Stimulated activated CD8-positive, alpha-beta memory T cell treated with anti-CD3 and anti-CD28 coated beads, Interleukin-4, amount 100 ng/mL, for 4 hours (primary cell): ENCODE results near the gene B3GAT1.

ENCODE experiments used
- DNase-seq, 2 donors: peaks; one replicate each; pipeline ENCODE4 v3.0.0-alpha.2; 2020; ENCODE audit warnings: low read depth in 2 of 2, low spot score in 1 of 2

The B3GAT1 gene

DNA sequence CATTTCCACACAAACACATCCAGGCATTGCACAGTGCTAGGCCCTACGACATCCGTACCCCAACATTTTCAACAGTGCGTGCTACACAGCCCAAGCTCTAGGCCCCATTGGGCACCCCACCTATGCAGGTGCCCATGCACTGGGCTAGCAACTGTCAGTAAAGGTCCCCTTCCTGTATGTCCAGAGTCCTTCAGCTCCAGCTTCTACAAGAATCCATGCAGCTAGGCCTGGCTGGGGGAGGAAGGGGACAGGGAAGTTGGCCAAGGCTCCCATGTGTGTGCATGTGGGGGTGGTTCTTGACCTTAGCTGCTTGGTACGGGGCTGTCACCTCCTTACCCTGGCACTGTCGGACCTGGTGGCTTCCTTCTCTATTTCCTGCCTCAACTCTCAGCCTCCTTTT is 1.3 kb downstream of the B3GAT1 start:
- DNase-seq = no peak

DNA sequence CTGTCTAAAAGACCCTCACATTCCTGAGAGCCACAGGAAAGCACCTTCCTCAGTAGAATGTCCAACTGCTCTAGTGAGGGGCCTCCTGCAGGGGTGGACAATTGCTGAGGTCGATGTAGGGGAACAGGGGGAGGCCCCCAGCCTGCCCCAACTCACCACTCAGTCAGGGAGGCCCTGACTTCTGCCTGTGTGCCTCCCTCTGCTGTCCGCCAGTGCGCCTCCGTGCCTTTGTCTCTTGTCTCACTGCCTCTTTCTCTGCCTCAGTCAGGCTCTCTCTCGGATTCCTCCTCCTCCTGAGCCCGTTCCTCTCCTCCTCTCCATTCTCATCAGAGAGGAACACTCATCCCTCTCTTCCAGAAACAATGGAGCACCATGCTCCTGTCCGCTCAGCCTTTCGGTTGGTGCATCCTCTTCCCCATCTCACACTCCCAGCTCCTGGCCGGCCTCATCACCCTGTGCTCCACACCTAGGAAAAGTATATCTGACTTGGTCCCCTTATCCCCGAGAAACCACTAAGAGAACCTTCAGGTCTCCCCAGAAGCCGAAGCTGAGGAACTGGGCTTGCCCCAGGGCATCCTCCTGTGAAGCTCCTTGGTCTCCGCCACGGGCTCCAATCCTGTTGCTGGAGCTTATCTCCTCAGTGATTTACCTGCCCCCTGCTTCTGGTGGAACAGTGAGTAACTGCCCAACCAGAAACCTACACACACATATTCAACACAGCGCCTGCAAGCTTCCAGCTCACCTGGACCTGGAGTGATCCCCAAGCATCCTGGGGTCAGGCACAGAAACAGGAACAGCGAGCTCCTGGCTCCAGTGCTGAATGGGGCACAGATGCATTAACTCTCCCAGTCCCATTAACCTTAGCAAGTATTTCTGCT is 2.3 kb downstream of the B3GAT1 start:
- DNase-seq = no peak

DNA sequence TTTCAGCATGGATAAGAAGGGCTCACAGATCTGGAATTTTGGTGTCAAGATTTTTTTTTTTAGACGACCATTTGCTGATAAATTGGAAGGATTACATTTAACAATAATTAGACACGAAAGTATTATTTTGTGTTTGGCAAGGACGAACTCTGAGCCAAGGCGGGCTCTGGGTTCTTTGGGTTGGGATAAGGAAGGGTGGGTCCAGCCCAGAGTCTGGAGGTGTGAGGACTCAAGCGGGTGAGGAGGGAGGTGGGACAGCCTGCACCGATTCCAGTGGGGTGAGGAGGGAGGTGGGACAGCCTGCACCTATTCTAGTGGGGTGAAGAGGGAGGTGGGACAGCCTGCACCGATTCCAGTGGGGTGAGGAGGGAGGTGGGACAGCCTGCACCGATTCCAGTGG is 4.1 kb downstream of the B3GAT1 start:
- DNase-seq = no peak

- DNase-seq = no peak
Measured at GRCh38 chr11:134407321-134407828, 4.7 kb downstream of the B3GAT1 start.

GRCh38 chr11:134406264-134407185 is 5.5 kb downstream of the B3GAT1 start:
- no peak for DNase-seq

- no peak for DNase-seq
Measured at GRCh38 chr11:134405841-134406240, 6.2 kb downstream of the B3GAT1 start.

- DNase-seq = no peak
Measured at GRCh38 chr11:134405436-134405835, 6.6 kb downstream of the B3GAT1 start.

GRCh38 chr11:134404575-134405341 is 7.3 kb downstream of the B3GAT1 start:
- no peak for DNase-seq

GRCh38 chr11:134402910-134403309 is 9.1 kb downstream of the B3GAT1 start:
- no peak for DNase-seq

DNA sequence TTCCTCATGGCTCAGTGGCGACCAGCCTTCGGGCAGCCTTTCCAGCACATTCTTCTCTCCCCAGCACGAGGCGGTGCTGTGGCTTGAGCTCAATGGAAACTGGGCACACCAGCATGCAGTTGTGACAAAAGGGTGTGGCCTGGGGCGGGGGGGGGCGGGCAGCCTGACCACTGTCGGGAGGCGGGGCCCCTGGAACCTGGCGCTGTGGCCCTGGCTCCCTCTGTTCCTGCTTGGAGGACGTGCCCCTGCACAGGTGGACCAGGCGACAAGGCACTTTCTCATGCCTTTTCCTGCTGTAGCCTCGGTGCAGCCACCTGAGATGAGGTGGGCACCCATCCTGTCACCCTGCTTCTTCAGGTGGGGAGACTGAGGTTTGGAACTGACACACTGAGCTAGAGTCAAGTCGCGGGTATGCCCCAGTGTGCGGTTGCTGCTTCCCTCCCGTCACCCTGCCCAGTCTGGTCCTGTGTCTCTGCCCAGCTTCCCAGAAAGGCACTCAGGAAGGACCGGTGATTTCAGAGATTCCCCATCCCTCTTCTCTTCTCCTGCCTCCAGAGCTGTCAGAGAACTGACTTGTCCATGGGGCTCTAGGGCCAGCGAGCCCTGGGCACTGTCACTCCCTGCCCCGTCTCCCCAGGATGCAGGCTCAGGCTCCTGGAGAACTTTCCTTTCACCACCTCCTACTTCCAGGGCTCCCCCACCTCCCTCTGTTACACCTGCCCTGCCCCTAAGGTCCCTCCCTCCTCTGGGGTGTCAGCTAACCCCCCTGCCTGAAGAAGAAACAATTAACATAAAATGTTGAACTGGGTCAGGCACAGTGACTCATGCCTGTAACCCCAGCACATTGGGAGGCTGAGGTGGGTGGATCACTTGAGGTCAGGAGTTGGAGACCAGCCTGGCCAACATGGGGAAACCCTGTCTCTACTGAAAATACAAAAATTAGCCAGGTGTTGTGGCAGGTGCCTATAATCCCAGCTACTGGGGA is 9.9 kb downstream of the B3GAT1 start:
- DNase-seq = no peak

- DNase-seq = no peak
Measured at GRCh38 chr11:134399996-134400395, 12.0 kb downstream of the B3GAT1 start.

GRCh38 chr11:134399293-134399654 is 12.8 kb downstream of the B3GAT1 start:
- DNase-seq = no peak

DNA sequence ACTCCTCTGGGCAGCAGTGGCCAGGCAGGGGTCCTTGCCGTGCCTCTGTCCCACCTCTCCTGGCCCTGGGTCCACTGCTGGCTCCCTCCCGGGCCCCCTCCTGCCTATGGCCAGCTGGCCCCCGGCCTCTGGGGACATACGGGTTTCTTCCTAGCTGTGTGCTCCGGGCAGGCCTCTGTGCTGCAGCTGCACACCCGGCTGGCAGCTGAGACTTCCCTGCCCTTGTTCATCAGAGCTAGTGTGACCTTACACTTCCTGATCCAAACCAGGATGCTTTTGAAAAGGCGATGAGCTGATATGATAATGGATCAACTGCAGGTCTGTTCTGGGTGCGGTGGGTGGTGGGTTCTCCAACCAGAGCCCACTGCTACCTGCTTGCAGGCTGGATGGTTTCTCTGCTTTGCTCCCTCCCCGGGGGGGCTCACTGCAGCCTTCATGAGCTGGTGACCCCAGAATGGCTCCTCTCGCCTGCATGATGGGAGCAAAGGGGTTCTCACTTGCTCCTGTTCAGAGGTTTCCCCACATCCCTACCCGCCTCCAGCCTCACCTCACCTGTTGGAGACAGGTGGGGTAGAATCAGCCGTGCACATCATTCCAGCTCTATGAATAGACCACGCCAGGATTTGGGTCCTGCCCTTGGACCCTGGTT is 13.3 kb downstream of the B3GAT1 start:
- DNase-seq = no peak

DNA sequence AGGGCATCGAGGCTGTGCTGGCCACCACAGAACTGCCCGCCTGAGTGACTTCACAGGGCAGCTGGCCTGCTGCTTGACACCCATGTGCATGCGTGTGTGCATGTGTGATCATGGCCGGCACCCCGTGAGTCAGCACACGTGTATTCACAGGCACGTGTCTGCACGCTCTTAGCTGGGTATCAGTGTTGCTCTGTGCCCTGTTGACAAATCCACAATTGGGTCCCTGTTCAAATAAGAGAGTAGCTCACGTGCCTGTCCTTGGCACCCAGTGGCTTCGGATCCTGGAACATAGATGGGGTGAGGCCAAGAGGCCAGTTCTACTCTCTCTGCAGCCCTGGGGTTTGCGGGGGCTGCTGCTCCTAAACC is 14.0 kb downstream of the B3GAT1 start:
- DNase-seq = no peak

- DNase-seq = no peak
Measured at GRCh38 chr11:134397304-134398078, 14.6 kb downstream of the B3GAT1 start.

- DNase-seq = no peak
Measured at GRCh38 chr11:134395002-134395401, 17.0 kb downstream of the B3GAT1 start.

DNA sequence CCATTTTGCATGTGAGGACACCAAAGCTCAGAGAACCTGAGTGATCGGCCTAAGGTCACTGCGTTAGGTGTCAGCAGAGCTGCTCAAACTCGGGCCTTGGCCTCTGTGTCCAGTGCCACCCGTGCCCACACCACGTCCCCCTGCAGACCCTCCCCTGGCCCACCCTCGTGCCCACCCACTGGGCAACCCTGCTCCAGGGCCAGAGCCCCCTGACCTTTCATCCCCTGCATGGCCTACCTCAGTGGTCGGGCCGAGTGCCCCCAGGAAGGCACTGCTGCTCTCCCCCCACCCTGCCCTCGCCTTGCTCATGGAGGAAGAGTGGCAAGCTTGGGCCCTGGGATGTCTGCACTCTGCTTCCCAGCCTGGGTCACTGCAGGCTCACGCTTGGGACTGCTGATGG is 17.7 kb downstream of the B3GAT1 start:
- DNase-seq = no peak

DNA sequence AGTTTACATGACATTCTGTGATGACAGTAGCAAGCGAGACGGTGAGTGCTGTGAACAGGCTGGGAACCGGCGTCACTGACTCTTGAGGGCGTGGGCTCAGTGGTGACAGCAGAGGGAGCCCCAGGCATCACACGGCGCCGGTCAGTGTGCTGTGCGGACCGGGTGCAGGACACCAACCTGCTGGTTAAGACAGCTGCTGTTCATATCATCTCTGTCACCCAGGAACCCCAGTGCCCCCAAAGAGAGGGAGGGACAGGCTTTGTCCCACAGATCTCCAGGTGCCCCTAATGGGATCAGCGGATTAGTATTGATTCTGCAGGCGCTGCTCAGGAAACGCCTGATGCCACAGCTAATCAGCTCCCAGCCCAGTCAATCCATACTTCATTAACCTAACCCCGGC is 18.4 kb downstream of the B3GAT1 start:
- no peak for DNase-seq
